ENCODE measurements around the gene EGLN2.

DNA sequence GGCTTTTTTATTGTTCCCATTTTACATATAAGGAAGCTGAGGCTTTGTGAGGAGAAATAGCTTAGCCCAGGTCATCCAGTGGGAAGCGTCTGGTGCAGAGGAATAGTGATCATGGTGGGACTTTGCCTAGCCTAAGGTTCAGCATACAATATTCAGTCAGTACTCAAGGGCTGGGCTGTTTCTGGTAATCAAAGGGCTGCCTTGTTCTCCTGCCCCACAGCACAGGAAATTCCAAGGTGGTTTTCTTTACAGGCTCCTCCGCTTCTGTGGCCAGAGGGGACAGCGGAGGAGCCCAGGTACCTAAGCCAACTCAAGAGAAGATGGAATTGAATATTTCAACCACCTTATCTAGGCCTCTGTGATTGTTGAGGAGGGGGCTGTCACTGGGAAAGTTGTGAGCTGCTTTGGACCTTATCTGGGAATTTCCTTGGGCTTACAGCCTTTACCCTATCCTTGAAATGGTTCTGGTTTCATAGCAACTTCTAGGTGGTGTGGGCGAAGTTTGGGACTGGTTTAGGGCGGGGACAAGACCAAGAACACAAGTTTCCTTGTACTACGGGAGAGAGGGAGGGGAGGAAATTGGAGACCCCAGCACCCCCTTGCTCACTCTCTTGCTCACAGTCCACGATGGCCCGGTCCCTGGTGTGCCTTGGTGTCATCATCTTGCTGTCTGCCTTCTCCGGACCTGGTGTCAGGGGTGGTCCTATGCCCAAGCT is 23.9 kb upstream of the EGLN2 start, which contains the start of gene MIA:
- TF ChIP-seq POLR2A (IDR thresholded peaks at IDR 0.05; ENCODE audit: low read depth, low read length) (no peak), POLR2AphosphoS5 (IDR thresholded peaks at IDR 0.05; ENCODE audit: low read depth, low read length) (no peak)

Measured in GM12891 (cell line).